GM12878 (cell line): ENCODE results near the gene PCED1B. TPM values are rescaled to one million over a fixed set of nuclear protein-coding genes. Genes with fewer than 3 reads are reported as not detected.

Source experiments
- ATAC-seq: fragments of 200-7000 bp; cut with Tn5 transposase; 3 replicates; pipeline ENCODE4 v1.9.1; 2020; ENCODE audit warnings: mild to moderate bottlenecking, moderate library complexity
- BruUV-seq: library from RNA; stranded (reverse); fragments of 400-500 nt; replicated peaks from 2 replicates; lab custom pipeline; 2021; lab: Mats Ljungman, UMichigan
- CTCF ChIA-PET: fragments of 300-600 bp; sonication (Branson Sonifier 250); formaldehyde crosslinking; extraction: SDS; loops from one replicate; lab custom pipeline; 2021; ENCODE audit warnings: inconsistent platforms; lab: Yijun Ruan, JAX
- POLR2A ChIA-PET: fragments of 350-600 bp; formaldehyde crosslinking; extraction: SDS; loops from one replicate; lab custom pipeline; 2021; ENCODE audit warnings: inconsistent platforms; lab: Charles Lee
- RAD21 ChIA-PET: fragments of 300-600 bp; sonication (Branson Sonifier 250); formaldehyde crosslinking; loops from one replicate; lab custom pipeline; 2023; ENCODE audit warnings: antibody characterized with exemption; ENCODE audit not compliant: unreplicated experiment; lab: Charles Lee
- SMC1A ChIA-PET: fragments of 300-600 bp; sonication (Branson Sonifier 250); formaldehyde crosslinking; loops from one replicate; lab custom pipeline; 2023; ENCODE audit not compliant: unreplicated experiment, uncharacterized antibody; lab: Charles Lee
- DNase-seq: peaks from one replicate; pipeline ENCODE4 v3.0.0-alpha.2; 2011; ENCODE audit warnings: low read depth, low spot score
- FAIRE-seq: peaks from 3 replicates; lab custom pipeline; 2011; peaks lifted over from hg19 to GRCh38; lab: Jason Lieb, UNC
- H2AFZ ChIP-seq: 2 replicates; pipeline ENCODE4 v1.6.0; 2011; ENCODE audit warnings: low read depth, low read length, control low read depth; ENCODE audit not compliant: control insufficient read depth
- H3K27ac ChIP-seq: 2 replicates; pipeline ENCODE4 v1.5.1; 2011; ENCODE audit warnings: control low read depth; ENCODE audit not compliant: control insufficient read depth, insufficient read depth
- H3K27me3 ChIP-seq, 2 experiments: replicated peaks in 1 of 2; 2 replicates each; pipeline versions ENCODE4 v1.6.0 to v1.6.1; 2011; ENCODE audit warnings: low read length in 1 of 2; ENCODE audit not compliant: control insufficient read depth in 2 of 2, insufficient read depth in 2 of 2
- H3K36me3 ChIP-seq, 2 experiments: 2 replicates each; pipeline ENCODE4 v1.5.1; 2011; ENCODE audit warnings: low read length in 1 of 2; ENCODE audit not compliant: control insufficient read depth in 2 of 2, insufficient read depth in 2 of 2
- H3K4me1 ChIP-seq: 2 replicates; pipeline ENCODE4 v1.6.1; 2011; ENCODE audit warnings: mild to moderate bottlenecking, low read length, moderate library complexity, mixed read lengths; ENCODE audit not compliant: control insufficient read depth, insufficient read depth
- H3K4me2 ChIP-seq: 2 replicates; pipeline ENCODE4 v1.6.0; 2011; ENCODE audit warnings: control low read depth; ENCODE audit not compliant: control insufficient read depth, insufficient read depth
- H3K4me3 ChIP-seq: fragments of 200-600 bp; sonication (generic); 2 replicates; pipeline ENCODE4 v1.5.1; 2016
- H3K79me2 ChIP-seq: 2 replicates; pipeline ENCODE4 v1.6.0; 2011; ENCODE audit warnings: low read length; ENCODE audit not compliant: control insufficient read depth, insufficient read depth
- H3K9ac ChIP-seq: 2 replicates; pipeline ENCODE4 v1.8.0; 2011; ENCODE audit warnings: low read length, control low read depth, mixed read lengths; ENCODE audit not compliant: control insufficient read depth, insufficient read depth
- H3K9me3 ChIP-seq: replicated peaks from 3 replicates; pipeline ENCODE4 v1.5.1; 2011; ENCODE audit warnings: mild to moderate bottlenecking, low read length; ENCODE audit not compliant: control insufficient read depth, insufficient read depth
- H4K20me1 ChIP-seq: 2 replicates; pipeline ENCODE4 v1.6.0; 2011; ENCODE audit not compliant: control insufficient read depth, insufficient read depth
- CBX3 ChIP-seq: fragments of 200-600 bp; sonication (generic); IDR thresholded peaks from 2 replicates; pipeline ENCODE4 v1.6.1; 2016; ENCODE audit warnings: low read depth, borderline replicate concordance
- E4F1 ChIP-seq: fragments of 450-650 bp; IDR thresholded peaks from 2 replicates; pipeline ENCODE4 v1.6.1; 2018; ENCODE audit warnings: borderline replicate concordance, mild to moderate bottlenecking; ENCODE audit not compliant: partially characterized antibody
- KDM1A ChIP-seq: fragments of 200-600 bp; sonication (generic); IDR thresholded peaks from 2 replicates; pipeline ENCODE4 v1.6.1; 2016; ENCODE audit warnings: borderline replicate concordance
- MAX ChIP-seq: IDR thresholded peaks from 2 replicates; pipeline ENCODE4 v1.6.1; 2012; ENCODE audit warnings: low read depth, low read length, improper control_type of control experiment
- MEF2B ChIP-seq: fragments of 450-650 bp; IDR thresholded peaks from 2 replicates; pipeline ENCODE4 v1.6.1; 2018; ENCODE audit warnings: mild to moderate bottlenecking, moderate library complexity; ENCODE audit not compliant: partially characterized antibody, poor library complexity, severe bottlenecking
- NKRF ChIP-seq: fragments of 450-650 bp; conservative IDR thresholded peaks from 2 replicates; pipeline ENCODE4 v1.6.1; 2017; ENCODE audit warnings: mild to moderate bottlenecking, moderate library complexity
- PRDM15 ChIP-seq: fragments of 450-650 bp; formaldehyde crosslinking; IDR thresholded peaks from 2 replicates; pipeline ENCODE4 v1.4.0; 2020; ENCODE audit warnings: mild to moderate bottlenecking, moderate library complexity
- RB1 ChIP-seq: fragments of 450-650 bp; formaldehyde crosslinking; IDR thresholded peaks from 2 replicates; pipeline ENCODE4 v1.6.1; 2017; ENCODE audit warnings: mild to moderate bottlenecking, borderline replicate concordance
- SP1 ChIP-seq: IDR thresholded peaks from one replicate; pipeline ENCODE4 v1.6.1; 2011; ENCODE audit warnings: low read depth, low read length
- SREBF2 ChIP-seq: IDR thresholded peaks from 2 replicates; pipeline ENCODE4 v1.6.1; 2012; ENCODE audit warnings: mild to moderate bottlenecking, low read length
- WGBS: methylation state at CpG from one replicate; pipeline ENCODE4 v1.1.6; 2016; ENCODE audit warnings: low lambda C conversion rate; ENCODE audit not compliant: insufficient replicate concordance, insufficient coverage; ENCODE audit errors: missing lambda C conversion rate; 5-methylcytosine and 5-hydroxymethylcytosine counted together
- in situ Hi-C: fragments of 300-500 bp; cut with MboI; formaldehyde crosslinking; loops from 9 replicates; pipeline ENCODE4 v1.14.3; 2018; ENCODE audit warnings: mixed read lengths
- intact Hi-C: fragments of 100-400 bp; cut with micrococcal nuclease; formaldehyde crosslinking; loops from one replicate; pipeline ENCODE4 v1.14.2; 2022; ENCODE audit not compliant: unreplicated experiment
- polyA plus RNA-seq, 11 experiments: library from polyadenylated mRNA; depleted of rRNA in 4 of 11; unstranded in 6 of 11; stranded (reverse) in 5 of 11; fragments of >200 nt; fragmentation: Nextera tagmentation in 4 of 11; fragmentation: Illumina TruSeq in 1 of 11; extraction: Ambion mirVana in 4 of 11; extraction: Trizol in 1 of 11; gene quantifications; 1 replicate in 1 of 11; 2 replicates in 10 of 11; pipeline versions ENCODE4 v1.2.1 to v1.2.3, GENCODE V29; 2011 to 2016; ENCODE audit warnings: inconsistent platforms in 2 of 11, missing spikeins in 2 of 11, low read depth in 1 of 11
- total RNA-seq, 4 experiments: library from RNA; depleted of rRNA in 3 of 4; stranded (reverse); fragments of >200 nt in 3 of 4; fragmentation: Illumina TruSeq in 1 of 4; extraction: Trizol in 1 of 4; gene quantifications; 2 replicates each; pipeline versions ENCODE4 v1.2.1 to v1.2.3, GENCODE V29; 2013 to 2021

PCED1B gene
- total and polyA plus RNA-seq, 10 of the 15 experiments (the other 5 are each of a cell fraction or from before 2014, with no cell fraction given) = 0.80 to 8.8 (median 3.0) TPM

- no peaks in the 10 kb centered on the region; the same call in 2 of the 3 replicates for H3K9me3 ChIP-seq
- H3K4me2 ChIP-seq = no peak overlapping the region
Observed at GRCh38 chr12:47214771-47215170, 135.3 kb downstream of the PCED1B start.

More at GRCh38 chr12:47214771-47215170, 135.3 kb downstream of the PCED1B start:
- ChIA-PET SMC1A (interaction anchor here (1.0 to 1.9 kb wide), 3 partner anchors 8 to 596 kb away, joined by 3 to 30 read pairs (median 3); no protein-coding TSS in a partner anchor), POLR2A (interaction anchor here (2.1 kb wide), 1 partner anchor 12 kb away, joined by 16 read pairs; no protein-coding TSS in a partner anchor), CTCF (interaction anchor here (0.9 to 2.2 kb wide), 2 partner anchors 7 to 182 kb away, joined by 3 to 26 read pairs; no protein-coding TSS in a partner anchor), RAD21 (interaction anchor here (1.3 to 2.7 kb wide), 2 partner anchors 23 to 87 kb away, joined by 4 to 7 read pairs; no protein-coding TSS in a partner anchor)
- TF ChIP-seq MAX (no peak), NKRF (no peak), CBX3 (no peak), E4F1 (no peak), MEF2B (no peak), RB1 (no peak), PRDM15 (CRISPR knock-in tag) (no peak), KDM1A (no peak), SP1 (no peak), SREBF2 (no peak)
- no peak for FAIRE-seq
- Histone ChIP-seq H3K4me3 (no peak overlapping the region), H3K79me2 (no peaks in the 10 kb centered on the region), H3K9ac (no peak overlapping the region), H2AFZ (no peak overlapping the region), H3K27ac (no peak overlapping the region), H4K20me1 (no peaks in the 10 kb centered on the region), H3K27me3 (no peaks in the 10 kb centered on the region), H3K36me3 (no peaks in the 10 kb centered on the region), H3K4me1 (peaks cover 25% of the 10 kb centered on the region)
- WGBS = 52% methylated on average over 7 of the region's 7 CpGs
- no TSS peak for BruUV-seq
- intact Hi-C loops = loop anchor here (5.0 kb wide), 1 partner anchor 93 kb away; no protein-coding TSS in a partner anchor
- DNase-seq = no peak
- ATAC-seq = no peak
- in situ Hi-C loops = no loop called here
